AG08395 (cell line): ENCODE results near the gene PCDH15.
"Not testable (repeated sequence)": the region's sequence is repeated elsewhere in the genome, so short reads cannot be mapped to it uniquely, and the experiment has no call there.

Experiments
- DNase-seq: peaks from one replicate; pipeline ENCODE4 v3.0.0; 2012; ENCODE audit warnings: mixed read lengths, low spot score

PCDH15 gene

GRCh38 chr10:54554028-54554427 is 247.0 kb downstream of the PCDH15 start:
- DNase-seq = no peak

GRCh38 chr10:54550016-54550415 is 251.0 kb downstream of the PCDH15 start:
- no peak for DNase-seq

DNA sequence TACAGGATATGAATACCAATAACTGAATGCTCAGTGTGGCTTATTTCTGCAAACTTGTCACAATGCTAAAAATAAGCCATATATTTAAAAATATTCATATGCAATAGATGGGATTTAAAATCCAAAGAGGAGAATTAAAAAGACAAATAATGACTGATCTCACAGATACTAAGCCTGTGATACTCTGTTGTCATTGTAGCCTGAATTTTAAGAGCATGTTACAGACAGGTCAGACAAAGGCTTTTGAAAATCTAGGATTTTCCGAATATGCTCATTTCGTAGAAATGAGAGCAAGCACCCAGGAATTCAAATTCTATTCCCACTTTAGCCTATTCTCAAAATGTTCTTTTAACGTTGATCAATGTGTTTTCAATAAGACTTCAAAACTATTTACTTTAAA is 269.7 kb downstream of the PCDH15 start:
- no peak for DNase-seq

DNA sequence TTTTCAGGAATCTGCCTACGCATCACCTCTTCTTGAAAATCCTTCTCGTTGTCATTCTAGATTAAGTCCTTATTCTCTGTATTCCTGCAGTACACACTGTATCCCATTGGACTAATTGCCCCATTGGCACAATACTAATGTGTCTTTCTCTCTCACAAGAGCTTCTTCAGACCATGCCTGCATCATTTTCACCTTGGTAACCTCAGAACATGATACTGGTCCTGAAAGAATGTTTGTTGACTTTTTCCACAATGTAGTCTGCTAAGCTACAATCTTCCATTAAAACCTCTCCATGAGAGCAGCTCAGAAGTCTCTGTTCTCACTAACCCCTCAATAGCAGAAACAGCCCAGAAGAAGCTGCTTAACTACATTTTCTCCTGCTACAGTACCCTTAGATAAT is 270.7 kb downstream of the PCDH15 start:
- no peak for DNase-seq

- DNase-seq = no peak
These were observed 275.2 kb downstream of the PCDH15 start for GRCh38 chr10:54525816-54526215.

DNA sequence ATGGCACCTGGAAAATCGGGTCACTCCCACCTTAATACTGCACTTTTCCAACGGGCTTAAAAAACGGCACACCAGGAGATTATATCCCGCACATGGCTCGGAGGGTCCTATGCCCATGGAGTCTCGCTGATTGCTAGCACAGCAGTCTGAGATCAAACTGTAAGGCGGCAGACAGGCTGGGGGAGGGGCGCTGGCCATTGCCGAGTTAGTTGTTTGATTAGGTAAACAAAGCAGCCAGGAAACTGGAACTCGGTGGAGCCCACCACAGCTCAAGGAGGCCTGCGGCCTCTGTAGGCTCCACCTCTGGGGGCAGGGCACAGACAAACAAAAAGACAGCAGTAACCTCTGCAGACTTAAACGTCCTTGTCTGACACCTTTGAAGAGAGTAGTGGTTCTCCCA is 285.8 kb downstream of the PCDH15 start:
- not testable (repeated sequence) for DNase-seq

DNA sequence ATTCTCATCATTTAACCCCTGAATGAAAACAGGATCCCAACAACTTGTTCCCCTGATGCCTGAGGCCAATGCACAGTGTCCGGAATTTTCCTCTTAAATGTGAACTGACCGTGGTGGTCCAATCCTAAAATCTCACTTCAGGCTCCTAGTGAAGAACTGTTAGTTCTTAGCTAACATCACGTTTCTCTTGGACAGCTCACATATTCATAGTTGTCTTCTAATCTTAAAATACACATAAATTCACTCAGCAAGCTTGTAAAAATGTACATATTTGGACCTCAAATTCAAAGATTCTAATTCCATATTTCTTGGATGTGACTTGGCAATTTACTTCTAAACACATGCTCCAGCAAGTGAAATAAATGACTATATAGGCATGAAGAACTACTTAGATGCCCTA is 297.2 kb downstream of the PCDH15 start:
- no peak for DNase-seq

DNA sequence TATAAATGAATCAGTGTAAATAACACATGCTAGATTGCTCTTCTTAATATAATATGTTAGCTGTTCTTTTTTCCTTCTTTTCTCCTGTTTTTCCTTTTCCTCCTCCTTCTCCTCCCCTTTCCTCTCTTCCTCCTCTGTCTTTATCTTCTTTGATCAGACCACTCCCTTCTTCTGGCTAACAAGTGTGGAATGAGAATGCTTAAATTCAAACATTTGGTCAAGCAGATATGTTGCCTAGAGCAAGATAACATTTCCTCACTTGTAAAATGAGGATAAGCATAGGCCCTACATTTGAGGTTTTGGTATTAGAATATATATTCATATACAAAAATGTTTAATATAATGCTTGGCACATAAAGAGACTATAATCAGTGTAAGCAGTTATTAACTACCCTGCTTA is 299.1 kb downstream of the PCDH15 start:
- no peak for DNase-seq

- DNase-seq = no peak
These were observed 304.2 kb downstream of the PCDH15 start for GRCh38 chr10:54496852-54497251.

DNA sequence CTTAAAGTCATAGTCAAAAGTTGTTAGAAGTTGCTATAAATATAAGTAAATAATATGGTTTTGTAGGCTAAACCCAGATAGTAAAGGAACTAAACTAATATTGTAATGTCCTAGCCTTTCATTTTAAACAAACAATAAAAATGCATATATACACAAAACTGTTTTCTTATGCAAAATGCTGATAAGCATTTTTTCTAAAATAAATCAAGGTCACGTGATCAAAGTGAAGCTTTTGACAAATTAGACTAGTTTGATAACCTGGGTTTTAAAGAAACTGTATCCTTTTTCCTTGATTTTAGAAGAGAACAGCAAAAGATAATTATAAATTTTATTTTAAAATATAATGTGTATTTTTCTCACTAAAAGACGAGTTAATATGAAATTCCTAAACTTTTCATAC is 313.3 kb downstream of the PCDH15 start:
- no peak for DNase-seq

- DNase-seq = no peak
These were observed 315.1 kb downstream of the PCDH15 start for GRCh38 chr10:54485971-54486370.

DNA sequence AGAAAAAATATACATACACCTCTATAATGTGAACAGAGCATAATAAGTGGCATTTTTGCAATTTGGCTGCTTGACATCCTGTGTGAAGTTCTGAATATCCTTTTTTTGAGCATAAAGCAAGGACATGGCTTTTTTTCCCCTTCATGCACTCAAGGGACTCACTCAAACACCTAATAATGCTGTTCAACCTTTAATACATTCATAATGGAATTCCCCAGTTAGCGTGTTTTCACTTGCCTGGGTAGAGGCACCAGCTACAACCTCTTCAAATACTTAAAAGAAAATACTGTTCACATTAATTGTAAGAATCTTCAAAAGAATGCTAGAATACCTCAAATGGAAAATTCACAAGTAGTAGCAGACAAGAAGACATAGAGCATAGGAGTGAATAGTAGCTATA is 316.8 kb downstream of the PCDH15 start:
- DNase-seq = no peak

- DNase-seq = no peak
These were observed 322.4 kb downstream of the PCDH15 start for GRCh38 chr10:54478601-54479000.

GRCh38 chr10:54477738-54478137 is 323.3 kb downstream of the PCDH15 start:
- no peak for DNase-seq

DNA sequence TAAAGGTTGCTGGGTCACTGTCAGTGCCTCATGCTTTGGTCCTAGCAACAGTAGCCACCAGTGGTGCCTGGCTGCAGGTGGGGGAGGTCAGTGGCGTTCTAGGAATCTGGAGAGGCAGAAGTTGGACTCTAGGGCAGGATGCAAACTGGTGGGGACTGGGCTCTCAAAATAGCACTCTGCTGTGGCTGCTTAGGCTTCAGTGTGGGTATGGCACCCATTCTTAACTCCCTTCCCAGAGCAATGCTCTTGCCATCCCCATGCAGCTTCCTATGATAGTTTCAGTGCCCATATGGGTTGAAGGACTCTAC is 330.8 kb downstream of the PCDH15 start:
- no peak for DNase-seq

GRCh38 chr10:54469587-54470323 is 331.3 kb downstream of the PCDH15 start:
- no peak for DNase-seq

- DNase-seq = no peak
These were observed 346.8 kb downstream of the PCDH15 start for GRCh38 chr10:54454271-54454670.

DNA sequence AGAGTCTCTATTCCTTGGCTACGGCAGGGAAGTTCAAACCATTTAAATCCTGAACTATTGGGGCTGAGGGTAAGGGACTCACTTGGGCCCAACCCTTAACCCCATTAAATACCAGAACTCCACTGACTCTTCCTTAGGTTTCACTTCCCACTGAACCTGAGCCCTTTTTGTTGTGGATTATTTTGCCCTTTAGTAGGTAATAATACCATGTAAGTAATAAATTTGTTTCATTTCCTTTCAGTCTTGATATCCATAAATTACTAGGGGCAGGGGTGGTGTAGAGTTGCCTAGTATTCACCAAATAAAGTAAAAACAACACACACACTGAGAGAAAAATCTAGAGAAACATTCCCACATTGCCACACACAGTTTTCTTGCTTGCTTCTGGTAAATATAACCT is 352.0 kb downstream of the PCDH15 start:
- no peak for DNase-seq

DNA sequence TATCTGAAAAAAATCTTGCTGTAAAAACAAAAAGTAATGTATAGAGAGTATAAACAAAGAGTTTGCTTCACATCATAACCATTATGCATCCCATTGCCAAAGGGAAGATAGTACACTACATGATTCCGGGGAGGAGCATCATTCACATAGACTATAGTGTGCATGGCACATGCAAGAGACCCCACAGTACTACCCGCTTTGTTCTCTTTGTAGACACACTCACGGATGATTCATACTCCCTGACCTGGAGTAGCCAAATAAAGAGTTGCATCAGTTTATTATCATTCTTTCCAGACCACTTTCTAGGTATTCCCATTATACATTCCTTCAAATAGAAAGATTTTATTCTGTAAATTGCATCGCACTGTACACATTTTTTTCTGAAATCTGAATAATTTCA is 356.9 kb downstream of the PCDH15 start:
- no peak for DNase-seq

- DNase-seq = no peak
These were observed 359.8 kb downstream of the PCDH15 start for GRCh38 chr10:54441275-54441674.

GRCh38 chr10:54434782-54435181 is 366.2 kb downstream of the PCDH15 start:
- DNase-seq = no peak

DNA sequence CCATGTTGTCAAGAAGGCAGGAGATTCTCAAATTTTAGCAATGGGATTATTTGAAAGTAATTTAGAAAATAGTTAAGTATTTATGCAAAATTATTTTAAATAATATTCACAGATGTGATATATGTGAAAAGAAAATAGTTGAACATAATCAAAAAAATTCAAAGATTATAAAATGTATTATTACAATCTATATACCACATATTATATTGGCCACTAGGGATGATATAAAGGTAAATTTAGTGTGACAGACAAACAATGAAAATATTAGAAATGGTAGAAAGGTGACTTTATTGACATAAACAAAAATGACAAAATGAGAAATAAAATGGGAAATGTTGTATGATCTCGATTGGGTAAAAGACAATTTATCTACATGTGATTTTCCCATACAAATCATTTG is 385.5 kb downstream of the PCDH15 start:
- DNase-seq = no peak

GRCh38 chr10:54402576-54402975 is 398.5 kb downstream of the PCDH15 start:
- DNase-seq = no peak

- DNase-seq = no peak
These were observed 405.0 kb downstream of the PCDH15 start for GRCh38 chr10:54396031-54396430.

DNA sequence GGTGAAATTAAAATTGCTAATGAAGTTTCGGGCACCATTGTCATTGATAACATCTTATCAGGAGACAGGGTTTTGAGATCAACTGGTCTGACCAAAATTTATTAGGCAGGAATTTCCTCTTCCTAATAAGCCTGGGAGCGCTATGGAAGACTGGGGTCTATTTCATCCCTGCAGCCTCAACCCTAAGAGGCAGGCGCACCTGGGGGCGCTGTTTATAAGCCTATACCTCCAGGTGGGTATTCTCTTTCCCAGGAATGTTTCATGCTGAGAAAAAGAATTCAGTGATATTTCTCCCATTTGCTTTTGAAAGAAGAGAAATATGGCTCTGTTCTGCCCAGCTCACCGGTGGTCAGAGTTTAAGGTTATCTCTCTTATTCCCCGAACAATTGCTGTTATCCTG is 406.4 kb downstream of the PCDH15 start:
- not testable (repeated sequence) for DNase-seq
